Measurements from ENCODE around the gene GGCX. TPM values are rescaled to one million over a fixed set of nuclear protein-coding genes. Genes with fewer than 3 reads are reported as not detected.
A peak's percentile ranks its signal among the peaks of the same experiment; 100 is the strongest.
"Not testable (repeated sequence)": the region's sequence is repeated elsewhere in the genome, so short reads cannot be mapped to it uniquely, and the experiment has no call there.

Gene GGCX
- polyA plus RNA-seq (2012; ENCODE audit: insufficient read depth, insufficient read length, low read depth): 49.8 TPM

DNA sequence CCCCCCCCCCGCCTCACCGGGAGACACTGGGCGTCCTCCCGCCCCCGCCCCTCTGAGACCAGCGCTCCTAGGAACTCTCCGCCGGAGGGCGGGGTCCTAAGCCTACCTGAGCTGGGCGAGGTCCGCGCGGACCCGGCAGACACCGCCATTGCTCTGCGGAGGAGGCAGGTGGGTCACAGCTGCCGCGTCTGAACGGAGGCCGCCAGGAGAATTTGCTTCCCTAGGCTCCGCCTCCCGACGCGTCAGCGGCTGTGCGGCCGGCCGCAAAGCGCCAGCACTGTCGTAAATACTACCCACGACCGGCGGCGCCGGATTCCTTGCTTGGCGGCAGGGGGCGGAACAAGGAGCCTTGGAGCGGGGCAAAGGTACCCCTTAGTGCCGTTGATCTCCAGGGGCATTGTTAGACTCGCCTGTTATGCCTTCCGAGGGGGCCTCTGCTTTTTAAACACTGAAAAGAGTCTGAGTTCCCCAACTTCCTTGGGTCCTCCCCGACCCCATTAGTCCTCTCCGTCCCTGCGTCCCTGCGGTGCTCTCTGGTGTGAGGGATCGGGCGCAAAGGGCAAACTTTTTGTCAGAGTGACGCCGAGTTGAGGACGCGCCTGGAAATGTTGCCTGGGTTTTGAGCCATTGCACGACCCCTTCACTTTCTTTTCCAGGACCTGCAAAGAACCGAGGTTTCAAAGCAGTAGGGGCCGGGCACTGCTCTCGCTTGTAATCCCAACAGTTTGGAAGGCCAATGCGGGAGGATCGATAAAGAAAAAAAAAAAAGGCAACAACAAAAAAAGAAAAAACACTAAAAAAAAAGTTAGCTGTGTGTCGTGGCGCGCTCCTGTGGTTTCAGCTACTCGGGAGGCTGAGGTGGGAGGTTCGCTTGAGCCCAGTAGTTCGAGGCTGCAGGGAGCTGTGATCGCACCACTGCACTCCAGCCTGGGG is at the start of gene GGCX:
GGCX (minus strand) TSS at position 214 of the 933 bp plus-strand sequence; CDS start at position 149, 65 bp downstream.
- TF ChIP-seq, protein P1, sequence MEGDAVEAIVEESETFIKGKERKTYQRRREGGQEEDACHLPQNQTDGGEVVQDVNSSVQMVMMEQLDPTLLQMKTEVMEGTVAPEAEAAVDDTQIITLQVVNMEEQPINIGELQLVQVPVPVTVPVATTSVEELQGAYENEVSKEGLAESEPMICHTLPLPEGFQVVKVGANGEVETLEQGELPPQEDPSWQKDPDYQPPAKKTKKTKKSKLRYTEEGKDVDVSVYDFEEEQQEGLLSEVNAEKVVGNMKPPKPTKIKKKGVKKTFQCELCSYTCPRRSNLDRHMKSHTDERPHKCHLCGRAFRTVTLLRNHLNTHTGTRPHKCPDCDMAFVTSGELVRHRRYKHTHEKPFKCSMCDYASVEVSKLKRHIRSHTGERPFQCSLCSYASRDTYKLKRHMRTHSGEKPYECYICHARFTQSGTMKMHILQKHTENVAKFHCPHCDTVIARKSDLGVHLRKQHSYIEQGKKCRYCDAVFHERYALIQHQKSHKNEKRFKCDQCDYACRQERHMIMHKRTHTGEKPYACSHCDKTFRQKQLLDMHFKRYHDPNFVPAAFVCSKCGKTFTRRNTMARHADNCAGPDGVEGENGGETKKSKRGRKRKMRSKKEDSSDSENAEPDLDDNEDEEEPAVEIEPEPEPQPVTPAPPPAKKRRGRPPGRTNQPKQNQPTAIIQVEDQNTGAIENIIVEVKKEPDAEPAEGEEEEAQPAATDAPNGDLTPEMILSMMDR (IDR thresholded peaks at IDR 0.05; ENCODE audit: low read depth, low read length): no peak
- Histone ChIP-seq H3K4me1 (no peaks in the 10 kb centered on the region), H3K36me3 (no peaks in the 10 kb centered on the region), H3K9me3 (no peaks in the 10 kb centered on the region), H3K27me3 (no peaks in the 10 kb centered on the region), H3K4me3 (ENCODE audit: low read depth, low read length) (peak within 1 kb of the TSS; percentile 75)
- peak; percentile 91 for DNase-seq

DNA sequence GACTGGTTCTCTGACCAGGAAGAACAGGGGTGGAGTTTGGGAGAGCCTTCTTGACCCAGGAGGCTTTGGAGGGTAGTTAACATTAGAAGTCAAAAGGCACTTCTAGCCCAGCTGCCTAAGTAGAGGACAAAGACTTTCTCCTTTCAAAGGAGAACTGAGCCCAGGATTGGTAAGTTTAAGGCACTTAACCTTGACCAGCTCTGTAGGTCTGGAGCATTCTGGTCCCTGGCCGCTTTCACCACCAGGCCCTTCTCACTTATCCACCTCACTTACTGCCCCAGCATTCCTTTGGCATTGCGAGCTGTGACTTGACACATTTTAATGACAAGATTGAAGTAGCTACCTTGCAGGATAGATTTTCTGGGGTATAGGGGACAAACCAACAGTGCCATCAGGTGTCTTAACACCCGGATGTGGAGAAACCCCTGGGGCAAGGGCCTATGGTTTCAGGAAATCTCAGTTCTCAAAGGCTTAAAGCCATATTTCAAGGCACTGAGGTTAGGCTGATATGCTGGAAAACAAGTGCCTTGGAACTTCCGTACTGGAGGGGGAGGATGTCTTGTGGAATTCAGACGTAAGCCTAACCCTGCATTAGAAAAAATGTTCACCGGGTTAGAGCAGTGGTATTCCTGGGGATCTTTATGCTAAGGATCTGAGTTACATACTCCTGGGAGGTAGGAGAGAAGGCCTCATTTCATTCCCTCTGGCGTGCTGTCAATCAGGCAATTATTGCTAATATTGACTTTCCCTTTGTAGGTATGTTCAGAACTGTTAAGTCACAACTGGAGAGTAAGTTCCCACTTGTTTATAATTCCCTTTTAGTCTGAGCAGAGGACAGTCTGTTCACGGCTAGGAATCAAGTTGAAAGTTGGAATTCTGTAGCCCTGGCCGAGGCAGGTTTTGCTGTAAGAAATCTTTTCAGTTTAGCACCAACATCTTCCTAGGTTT is 46.2 kb upstream of the GGCX start:
- Histone ChIP-seq H3K9me3 (no peaks in the 10 kb centered on the region), H3K36me3 (no peaks in the 10 kb centered on the region), H3K4me3 (ENCODE audit: low read depth, low read length) (no peak overlapping the region), H3K27me3 (no peaks in the 10 kb centered on the region), H3K4me1 (no peaks in the 10 kb centered on the region)
- TF ChIP-seq, protein P1 (IDR thresholded peaks at IDR 0.05; ENCODE audit: low read depth, low read length): no peak
- DNase-seq: no peak

DNA sequence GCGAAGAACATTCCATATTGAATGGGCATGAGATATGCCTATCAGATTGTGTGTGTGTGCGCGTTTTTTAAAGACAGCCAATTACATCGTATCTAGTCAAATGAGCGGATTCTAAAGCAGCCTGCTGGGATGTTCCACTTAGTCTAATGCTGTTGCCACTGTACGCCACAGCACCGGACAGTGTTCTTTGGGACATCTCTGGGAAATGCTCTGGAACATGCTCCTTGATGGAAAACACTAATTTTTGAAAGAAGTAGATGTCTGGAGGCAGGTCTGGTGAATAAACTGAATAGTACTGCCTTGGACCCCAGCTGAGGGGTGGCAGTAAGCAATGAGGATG is 44.8 kb upstream of the GGCX start:
- Histone ChIP-seq H3K4me3 (ENCODE audit: low read depth, low read length) (no peak overlapping the region), H3K27me3 (no peaks in the 10 kb centered on the region), H3K4me1 (no peaks in the 10 kb centered on the region), H3K9me3 (no peaks in the 10 kb centered on the region), H3K36me3 (no peaks in the 10 kb centered on the region)
- no peak for DNase-seq
- TF ChIP-seq, protein P1 (IDR thresholded peaks at IDR 0.05; ENCODE audit: low read depth, low read length): no peak

DNA sequence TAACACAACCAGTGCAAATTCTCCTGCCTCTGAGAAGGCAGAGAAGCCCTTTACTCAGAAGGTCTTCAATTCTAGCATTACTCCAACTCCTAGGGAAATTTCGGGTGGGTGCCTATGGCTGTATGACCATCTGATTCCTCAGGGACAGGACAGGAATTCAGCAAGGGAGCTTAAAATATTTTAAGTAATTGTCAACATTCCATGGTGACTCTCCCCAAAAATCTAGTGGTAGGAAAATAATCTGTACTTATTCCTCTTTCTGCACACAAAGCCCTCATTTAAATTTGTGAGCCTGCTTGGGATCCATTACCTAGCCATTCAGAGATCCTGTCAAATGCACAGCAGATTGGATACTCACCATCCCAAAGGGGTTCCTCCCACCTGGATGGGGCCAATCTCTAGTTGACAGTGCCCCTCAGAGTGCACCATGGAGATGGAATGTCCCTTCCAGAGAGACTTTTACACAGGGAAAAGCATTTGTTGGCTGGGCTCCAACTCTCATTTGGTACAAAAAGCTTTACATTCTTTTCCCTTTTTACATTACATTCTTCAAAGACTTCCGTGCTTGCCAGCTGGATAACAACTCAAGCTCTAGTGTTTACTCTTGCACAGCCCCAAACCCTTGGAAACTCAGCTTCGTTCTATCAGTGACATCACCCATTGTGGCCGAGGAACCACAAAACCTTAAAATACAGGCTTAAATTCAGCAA is 44.3 kb upstream of the GGCX start:
- no peaks in the 10 kb centered on the region for H3K36me3 ChIP-seq
- no peaks in the 10 kb centered on the region for H3K27me3 ChIP-seq
- TF ChIP-seq, protein P1 (IDR thresholded peaks at IDR 0.05; ENCODE audit: low read depth, low read length): no peak
- no peak for DNase-seq
- H3K9me3 ChIP-seq: no peaks in the 10 kb centered on the region
- no peak overlapping the region for H3K4me3 ChIP-seq (ENCODE audit: low read depth, low read length)
- H3K4me1 ChIP-seq: no peaks in the 10 kb centered on the region

DNA sequence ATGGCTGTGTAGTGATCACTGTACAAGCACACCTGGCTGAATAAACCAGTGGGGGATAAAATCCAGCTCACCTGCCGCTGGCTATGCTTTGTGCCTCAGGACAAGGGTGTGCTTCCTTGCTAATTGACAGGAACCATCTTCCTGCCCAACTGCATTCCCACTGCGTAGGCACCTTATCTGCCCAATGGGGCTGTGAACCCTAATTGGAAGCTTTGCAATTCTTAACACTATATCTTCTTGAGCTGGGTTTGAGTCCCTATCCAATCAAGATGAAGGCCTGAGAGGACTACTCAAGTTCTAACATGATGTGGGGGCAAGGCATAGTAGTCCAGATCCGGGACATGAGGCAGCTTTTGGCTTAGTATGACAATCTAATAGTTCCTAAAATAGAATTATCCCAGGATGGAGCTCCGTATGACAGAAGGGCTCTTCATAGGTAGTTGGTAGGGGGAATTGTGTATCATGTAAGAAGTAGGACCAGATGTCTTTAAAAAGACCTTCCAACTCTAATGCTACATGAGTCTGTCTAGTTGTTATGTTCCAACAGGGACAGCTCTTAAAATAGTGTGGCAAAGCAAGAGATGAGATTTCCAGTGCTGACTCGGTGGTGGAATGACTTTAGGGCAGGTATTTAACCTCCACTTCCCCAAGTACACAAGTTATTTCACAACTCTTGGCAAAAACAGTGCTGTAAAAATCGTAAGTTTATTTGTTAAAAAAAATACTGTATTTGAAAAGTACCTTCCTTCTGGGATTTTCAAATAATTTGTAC is 43.5 kb upstream of the GGCX start:
- Histone ChIP-seq H3K4me3 (ENCODE audit: low read depth, low read length) (no peak overlapping the region), H3K36me3 (no peaks in the 10 kb centered on the region), H3K9me3 (no peaks in the 10 kb centered on the region), H3K4me1 (no peaks in the 10 kb centered on the region), H3K27me3 (no peaks in the 10 kb centered on the region)
- DNase-seq: no peak
- TF ChIP-seq, protein P1 (IDR thresholded peaks at IDR 0.05; ENCODE audit: low read depth, low read length): no peak

DNA sequence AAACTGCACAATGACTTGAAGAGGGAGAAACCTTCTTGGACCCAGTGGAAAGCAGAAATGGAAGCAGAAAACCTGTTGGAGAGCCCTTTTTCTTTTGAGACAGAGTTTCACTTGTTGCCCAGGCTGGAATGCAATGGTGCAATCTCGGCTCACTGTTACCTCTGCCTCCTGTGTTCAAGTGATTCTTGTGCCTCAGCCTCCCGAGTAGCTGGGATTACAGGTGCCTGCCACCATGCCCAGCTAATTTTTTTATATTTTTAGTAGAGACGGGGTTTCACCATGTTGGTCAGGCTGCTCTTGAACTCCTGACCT is 42.8 kb upstream of the GGCX start:
- not testable (repeated sequence) for H3K4me1 ChIP-seq; H3K27me3 ChIP-seq; H3K4me3 ChIP-seq (ENCODE audit: low read depth, low read length); H3K36me3 ChIP-seq; DNase-seq; H3K9me3 ChIP-seq

Measured in BE2C (cell line).